Measurements from ENCODE around the gene APLNR. TPM values are rescaled to one million over a fixed set of nuclear protein-coding genes. Genes with fewer than 3 reads are reported as not detected.

Gene APLNR
- total RNA-seq, 1 donor from 2014 or later: 21.0 TPM

DNA sequence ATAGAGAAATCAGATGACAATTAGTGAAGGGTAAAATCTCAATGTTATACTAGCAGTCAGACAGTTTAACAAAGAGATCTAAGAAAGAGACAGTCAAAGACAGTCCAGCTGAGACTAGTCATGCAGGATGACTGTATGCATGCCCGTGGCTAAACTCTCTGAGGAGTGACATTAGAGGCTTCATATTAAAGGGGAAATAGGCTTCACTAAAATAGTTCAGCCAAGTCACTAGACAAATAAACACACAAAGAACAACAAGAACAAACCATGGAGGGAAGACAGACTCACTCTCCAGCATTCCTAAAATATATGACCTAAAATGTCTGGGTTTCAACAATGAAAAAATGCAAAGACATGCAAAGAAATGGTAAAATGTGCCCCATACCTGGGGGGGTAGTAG lies 18.6 kb upstream of the APLNR start:
- DNase-seq (no peak), ATAC-seq (no peak)
- intact Hi-C loops (cut with micrococcal nuclease): no loop called here

DNA sequence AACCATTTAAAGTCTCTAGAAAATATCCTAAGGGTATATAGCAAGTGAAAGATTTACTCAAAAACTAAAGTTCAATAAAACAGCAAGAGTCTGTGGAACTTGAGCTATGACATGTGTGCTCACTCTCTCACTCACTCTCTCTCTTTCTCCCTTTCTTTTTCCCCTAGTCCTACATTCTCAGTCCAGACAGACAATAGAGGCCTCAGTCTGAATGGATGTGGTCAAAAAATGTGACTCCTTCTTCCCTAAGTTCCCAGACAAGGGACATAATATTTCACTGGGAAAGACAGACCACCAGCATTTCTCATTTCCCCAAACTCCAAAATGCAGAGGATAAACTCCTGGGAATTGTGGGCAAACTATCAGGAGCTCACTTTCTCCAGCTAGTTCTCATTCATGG lies 17.6 kb upstream of the APLNR start:
- intact Hi-C loops (cut with micrococcal nuclease): no loop called here
- ATAC-seq: no peak
- no peak for DNase-seq

DNA sequence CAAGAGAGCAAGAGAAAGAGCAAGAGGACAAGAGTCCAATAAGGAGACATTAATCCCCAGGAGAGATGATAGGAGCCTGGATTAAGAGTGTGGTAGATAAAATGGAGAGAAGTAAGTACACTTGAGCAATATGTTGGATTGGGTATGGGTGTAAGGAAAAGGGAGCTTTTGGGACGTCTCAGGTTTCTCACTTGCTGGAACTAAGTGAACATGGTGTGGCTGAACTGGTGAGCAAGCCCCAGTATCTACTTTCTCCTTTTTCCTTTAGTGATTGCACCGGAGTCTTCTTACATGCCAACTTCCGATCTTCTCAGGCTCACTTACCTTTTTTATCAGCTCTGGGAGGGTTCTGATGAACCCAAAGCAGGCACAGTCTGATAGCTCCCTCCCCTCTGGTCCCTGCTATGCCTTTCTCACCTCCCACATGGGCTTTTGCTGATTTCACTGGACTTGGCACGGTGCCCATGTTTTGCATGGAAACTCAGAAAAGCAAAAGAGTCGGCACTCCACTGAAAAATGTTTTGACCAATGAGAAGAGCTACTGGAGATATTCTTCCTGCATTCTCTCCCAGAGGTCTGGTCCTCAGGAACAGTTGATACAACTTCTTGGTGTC lies 14.5 kb upstream of the APLNR start:
- intact Hi-C loops (cut with micrococcal nuclease): no loop called here
- no peak for ATAC-seq
- DNase-seq: no peak

DNA sequence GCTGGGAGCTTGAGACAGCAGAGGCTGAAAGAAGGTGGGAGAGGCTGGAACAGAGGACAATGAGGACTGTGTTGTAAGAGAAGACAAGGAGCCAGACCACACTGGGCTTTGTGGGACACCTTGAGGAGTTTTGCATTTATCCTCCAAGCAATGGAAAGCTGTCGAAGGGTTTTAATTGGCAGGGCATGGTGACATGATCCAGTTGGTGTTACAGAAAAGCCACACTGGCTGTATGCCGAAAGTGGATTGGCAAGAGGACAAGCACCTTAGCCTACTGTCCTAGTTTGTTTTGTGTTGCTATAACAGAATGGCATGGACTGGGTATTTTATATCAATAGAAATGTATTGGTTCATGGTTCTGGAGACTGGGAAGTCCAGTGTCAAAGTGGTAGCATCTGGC lies 14.0 kb upstream of the APLNR start:
- ATAC-seq (no peak), DNase-seq (no peak)
- intact Hi-C loops (cut with micrococcal nuclease): no loop called here

DNA sequence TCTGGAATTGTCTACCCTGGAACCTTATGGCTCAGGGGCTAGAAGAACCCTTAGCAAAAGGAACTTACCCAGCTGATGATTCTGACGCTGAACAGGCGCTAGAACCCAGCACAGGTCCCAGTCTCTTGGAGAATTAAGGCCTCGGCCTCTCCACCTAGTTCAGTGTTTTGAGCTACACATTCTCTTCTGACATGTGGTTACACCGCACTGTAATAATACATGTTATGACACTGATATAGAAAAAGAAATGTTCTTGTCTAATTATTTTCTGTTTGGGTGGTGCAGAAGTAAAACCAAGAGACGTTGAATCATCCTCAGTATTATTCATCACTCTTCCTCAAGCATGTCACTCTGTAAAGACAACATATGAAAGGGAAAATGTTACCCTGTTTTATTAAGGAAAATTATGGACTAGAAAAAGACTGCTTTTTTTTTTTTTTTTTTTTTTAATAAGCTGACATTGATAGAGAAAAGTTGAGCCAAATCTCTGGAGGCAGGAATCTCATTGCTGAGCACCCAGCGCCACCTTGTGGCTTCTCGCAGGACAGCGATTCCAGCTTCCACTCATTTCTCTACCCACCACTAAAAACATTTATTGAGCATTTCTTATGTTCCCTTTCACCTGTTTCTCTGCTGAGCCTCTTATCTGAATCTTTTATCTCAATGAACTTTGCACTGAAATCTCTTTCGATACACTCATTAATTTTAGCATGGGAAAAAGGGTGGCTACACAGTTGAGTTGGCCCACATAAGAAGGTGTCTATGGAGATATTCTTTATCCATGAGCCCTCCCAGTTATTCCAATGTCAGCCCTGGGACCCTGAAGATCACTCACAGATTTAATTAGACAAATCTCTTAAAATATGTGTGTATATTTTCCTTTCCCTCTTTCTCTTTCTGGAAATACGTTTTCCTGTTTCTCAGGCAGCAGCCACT lies 12.6 kb upstream of the APLNR start:
- DNase-seq (peak; percentile 82), ATAC-seq (peak; percentile 75)
- intact Hi-C loops (cut with micrococcal nuclease): loop anchor here (2.0 to 10.0 kb wide), 3 partner anchors 117 to 409 kb away; no protein-coding TSS in a partner anchor

DNA sequence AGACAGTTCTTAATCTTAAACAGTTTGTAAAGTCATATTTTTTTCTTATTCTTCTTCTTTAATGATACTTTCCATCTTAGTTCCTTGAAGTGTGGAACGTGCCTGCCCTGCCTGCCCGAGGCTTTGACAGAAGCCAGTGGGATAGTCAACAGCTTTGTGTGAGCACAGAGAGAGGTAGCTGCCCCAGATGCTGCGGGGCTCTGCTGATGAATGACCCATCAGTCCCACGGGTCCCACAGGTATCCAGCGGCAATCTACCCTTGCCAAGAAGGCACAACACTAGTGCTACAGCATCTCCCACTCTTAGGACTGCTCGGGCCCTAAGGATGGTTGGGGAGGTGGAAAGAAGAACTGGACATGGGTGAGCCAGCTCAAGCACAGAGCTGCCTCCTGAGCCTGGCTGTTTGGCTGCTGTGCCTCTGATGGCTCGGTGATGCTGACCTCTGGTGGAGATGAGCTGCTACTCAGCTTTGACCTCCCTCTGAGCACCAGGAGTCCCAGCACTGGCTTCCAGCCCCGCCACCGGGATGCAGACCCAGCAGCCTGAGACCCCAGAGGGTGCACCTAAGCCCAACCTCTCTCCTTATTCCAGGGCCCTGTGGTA lies 11.8 kb upstream of the APLNR start:
- ATAC-seq (peak; percentile 95), DNase-seq (peak; percentile 77)

DNA sequence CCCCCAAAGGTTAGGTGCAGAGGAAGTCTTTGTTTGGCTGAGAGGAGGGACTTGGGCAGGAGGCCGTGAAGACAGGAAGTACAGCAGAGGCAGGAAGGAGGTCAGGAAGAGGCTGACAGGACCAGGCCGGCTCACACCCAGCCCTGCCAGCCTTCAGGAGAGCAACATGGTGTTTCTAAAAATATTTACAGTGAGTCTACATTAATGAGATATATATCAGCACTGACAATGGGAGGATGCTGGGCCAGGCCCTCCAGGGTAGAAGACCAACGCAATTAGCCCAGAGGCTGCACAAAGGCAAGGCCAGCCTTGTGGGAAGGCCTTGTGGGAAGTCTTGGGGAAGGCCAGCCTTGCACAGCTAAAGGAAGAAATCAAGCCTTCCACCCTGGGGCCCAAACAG lies 7.9 kb upstream of the APLNR start:
- intact Hi-C loops (cut with micrococcal nuclease): loop anchor here (5.0 to 10.0 kb wide), 2 partner anchors 113 to 130 kb away; no protein-coding TSS in a partner anchor
- DNase-seq (peak; percentile 27), ATAC-seq (no peak)

More for the DNA sequence above, 11.8 kb upstream of the APLNR start:
- intact Hi-C loops (cut with micrococcal nuclease): loop anchor here (2.0 to 10.0 kb wide), 3 partner anchors 117 to 408 kb away; no protein-coding TSS in a partner anchor

DNA sequence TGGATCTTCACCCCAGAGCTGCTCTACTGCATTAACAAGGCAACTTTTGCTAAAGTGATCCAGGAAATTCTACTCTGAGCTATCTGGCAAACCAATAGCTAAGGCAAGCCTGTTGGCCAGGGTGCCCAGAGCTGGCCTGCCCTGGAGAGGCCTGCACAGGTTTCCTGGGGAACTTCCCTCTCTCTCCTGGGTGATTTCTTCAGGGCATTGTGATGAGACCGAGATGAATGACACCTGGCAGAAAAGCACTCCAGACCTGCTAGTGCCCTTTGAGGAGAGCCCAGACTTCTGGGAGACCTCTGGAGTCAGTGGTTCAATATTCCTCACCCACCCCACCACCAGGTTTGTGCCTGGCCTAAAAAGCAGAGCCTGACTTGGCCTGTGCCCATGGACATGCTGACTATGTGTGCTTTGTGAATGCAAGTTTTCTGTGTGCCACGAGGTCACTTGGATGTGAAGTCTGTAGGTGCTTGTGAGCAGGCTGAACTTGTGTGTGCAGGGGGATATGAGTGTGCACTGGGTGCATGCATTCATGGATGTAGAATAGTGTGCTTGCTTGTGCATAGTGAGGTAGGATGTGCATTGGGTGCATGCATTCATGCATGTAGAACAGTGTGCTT lies 4.4 kb upstream of the APLNR start:
- intact Hi-C loops (cut with micrococcal nuclease): loop anchor here (10.0 kb wide), 1 partner anchor 127 kb away; no protein-coding TSS in a partner anchor
- no peak for DNase-seq
- ATAC-seq: no peak

DNA sequence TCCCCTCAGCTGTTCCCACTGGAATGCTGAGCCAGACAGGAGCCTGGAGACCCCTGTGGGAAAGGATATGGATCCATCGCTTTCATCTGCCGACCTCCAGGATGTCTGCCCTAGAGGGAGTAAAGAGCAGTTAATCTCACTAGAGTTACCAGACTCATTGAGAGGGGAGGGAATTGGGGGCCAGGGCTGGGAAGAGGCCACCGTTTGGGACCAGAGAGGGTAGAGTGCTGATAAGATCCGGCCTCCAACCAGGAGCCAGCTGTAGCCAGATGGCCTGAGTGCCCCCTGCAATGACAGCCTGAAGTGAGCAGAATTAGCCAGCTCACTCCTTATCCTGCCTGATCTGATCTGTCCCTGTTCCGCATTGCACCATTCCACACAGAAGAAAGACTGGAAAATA lies 3.7 kb upstream of the APLNR start:
- DNase-seq: peak; percentile 23
- intact Hi-C loops (cut with micrococcal nuclease): loop anchor here (10.0 kb wide), 1 partner anchor 126 kb away; no protein-coding TSS in a partner anchor
- peak; percentile 26 for ATAC-seq

DNA sequence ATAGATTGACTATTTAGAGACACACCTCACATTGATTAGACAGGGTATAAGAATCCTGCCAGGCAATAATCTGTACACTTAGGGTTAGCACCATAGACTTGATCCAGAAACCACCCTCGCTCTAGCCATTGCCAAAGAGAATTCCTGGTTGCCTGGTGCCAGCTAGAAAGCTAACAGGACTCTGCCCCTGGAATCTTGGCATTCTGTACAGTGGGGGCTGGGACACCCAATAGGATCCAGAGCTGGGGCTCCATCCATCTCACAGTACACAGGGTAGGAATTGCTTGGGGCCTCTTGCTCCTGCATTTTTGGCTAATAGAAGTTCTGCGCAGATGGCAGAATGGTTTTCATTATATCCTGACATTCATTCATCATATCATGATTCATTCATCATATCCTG lies 3.0 kb upstream of the APLNR start:
- DNase-seq (no peak), ATAC-seq (no peak)
- intact Hi-C loops (cut with micrococcal nuclease): loop anchor here (10.0 kb wide), 1 partner anchor 125 kb away; no protein-coding TSS in a partner anchor

DNA sequence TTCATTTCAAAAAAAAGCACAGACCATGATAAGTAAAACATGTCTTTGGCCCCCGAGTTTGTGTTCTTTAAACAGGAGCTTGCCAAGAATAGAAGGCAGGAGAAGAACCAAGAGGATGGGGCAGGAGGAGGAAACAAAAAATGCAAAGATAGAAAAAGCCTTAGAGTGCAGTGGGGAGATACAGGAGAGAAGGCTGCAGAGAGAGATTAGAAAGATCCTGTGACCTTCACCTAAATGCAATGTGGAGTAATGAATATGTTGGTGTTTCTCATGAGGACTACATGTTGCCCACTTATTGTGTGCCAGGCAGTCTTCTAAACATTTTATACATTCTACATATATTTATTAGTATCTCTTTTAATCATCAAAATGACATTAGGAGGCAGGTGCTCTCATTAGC lies 2.3 kb upstream of the APLNR start:
- DNase-seq (no peak), ATAC-seq (no peak)
- intact Hi-C loops (cut with micrococcal nuclease): no loop called here

DNA sequence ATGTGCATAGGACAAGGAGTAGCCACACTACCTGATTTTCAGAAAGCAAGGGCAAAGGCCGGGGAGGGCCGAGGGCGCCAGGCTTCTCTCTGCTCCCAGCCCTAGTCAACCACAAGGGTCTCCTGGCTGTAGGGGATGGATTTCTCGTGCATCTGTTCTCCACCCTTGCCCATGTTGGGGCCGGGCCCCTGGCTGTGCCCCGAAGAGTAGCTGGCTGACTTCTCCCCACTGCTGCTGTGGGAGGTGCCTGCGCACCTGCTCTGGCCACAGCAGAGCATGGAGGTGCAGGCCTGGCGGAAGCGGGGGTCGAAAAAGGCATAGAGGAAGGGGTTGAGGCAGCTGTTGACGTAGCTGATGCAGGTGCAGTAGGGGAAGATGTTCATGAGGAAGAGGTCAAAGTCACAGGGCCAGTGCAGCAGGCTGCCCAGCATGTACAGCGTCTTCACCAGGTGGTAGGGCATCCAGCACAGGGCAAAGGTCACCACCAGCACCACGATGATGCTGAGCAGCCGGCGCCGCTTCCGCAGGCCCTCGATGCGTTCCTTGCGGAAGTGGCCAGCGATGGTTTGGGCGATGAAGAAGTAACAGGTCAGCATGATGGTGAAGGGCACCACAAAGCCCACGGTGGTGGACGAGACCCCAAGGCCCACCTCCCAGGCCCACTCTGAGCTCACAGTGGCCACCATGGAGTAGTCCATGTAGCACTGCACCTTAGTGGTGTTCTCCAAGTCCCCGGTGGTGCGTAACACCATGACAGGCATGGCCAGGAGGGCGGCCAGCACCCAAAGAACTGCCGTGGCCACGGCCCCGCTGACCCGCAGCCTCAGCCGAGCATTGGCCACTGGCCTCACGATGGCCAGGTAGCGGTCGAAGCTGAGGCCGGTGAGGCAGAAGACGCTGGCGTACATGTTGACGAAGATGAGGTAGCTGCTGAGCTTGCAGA lies 1.0 kb downstream of the APLNR start:
- ATAC-seq: no peak
- peak; percentile 25 for DNase-seq
- intact Hi-C loops (cut with micrococcal nuclease): no loop called here

DNA sequence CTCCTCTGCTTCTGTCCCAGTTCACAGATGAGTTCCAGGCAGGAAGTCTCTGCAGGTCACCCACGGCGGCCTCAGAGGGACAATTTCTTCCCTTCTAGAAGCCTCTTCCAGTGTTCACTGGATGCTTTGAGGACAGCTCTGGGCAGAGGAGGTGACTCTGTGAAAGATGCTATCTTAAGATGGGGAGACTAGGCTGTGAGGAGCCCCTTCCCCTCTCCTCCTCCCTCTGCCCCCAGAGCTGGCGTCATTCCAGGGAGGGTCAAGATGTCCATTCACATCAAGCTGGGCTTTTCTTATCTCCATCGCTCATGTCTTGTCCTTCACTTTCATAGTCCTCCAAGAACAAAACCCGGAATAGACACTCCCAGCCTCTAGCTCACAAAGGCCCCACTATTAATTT lies 3.3 kb downstream of the APLNR start:
- intact Hi-C loops (cut with micrococcal nuclease): no loop called here
- DNase-seq: no peak

DNA sequence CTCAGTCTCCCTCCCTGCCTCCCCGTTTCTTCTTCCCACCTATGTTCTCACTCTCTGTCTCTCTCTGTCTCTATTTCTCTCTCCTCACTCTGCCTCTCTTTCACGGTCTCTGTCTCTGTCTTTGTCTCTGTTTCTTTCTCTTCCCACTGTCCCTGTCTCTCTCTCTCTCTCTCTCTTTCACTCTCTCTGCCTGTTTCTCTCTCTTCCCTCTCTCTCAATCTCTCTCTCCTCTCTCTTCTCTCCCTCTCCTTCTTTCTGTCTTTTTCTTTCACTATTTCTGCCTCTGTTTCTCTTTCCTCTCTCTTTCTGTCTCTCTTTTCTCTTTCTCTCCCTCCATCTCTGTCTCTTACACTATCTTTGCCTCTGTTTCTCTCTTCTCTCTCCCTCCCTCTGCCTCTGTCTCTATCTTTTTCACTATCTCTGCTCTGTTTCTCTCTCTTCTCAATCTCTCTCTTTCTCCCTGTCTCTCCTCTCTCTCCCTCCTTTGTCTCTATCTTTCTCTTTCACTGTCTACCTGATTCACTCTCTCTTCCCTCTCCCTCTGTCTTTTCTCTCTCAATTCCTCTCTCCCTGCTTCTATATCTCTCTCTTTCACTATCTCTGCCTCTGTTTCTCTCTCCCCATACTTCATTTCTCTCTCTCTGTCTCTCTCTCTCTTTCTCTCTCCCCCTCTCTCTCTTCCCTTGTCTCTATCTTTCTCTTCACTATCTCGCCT lies 5.4 kb downstream of the APLNR start:
- intact Hi-C loops (cut with micrococcal nuclease): no loop called here
- DNase-seq: no peak
- ATAC-seq: no peak

More for the DNA sequence above, 3.3 kb downstream of the APLNR start:
- ATAC-seq: no peak

DNA sequence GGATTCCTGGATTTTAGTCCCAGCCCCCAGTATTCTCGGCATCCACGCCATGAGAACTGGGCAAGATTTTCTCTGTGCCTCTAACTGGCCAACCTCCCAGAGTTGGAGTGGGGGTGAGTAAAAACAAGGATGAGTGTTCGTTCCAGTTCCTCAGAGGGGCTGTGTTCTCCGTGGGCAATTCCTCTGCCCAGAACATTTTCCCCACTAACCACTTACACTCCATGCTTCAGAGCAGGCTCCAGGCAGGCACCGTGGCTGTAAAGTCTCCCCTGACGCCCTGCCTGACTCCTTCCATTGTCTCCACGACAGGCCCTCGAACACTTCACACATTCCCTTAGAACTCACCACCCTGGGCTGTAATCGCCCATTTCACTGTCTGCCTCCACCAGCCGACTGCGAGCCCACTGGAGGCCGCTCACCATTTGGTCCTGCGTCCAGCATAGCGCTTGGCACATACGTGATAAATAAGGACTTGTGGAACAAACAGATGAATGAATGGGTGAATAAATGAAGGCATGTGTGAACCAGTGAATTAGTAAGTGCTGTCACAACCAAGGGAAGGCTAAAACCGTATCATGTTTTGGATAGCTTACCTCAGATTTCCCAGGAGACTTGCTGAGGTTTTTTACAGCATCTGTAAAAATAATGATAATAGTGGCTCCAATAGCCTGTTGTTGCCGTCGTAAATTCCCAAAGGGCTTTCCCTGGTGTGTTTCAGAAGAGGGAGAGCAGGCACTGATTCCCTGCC lies 6.1 kb downstream of the APLNR start:
- peak; percentile 76 for ATAC-seq
- DNase-seq: peak; percentile 27
- intact Hi-C loops (cut with micrococcal nuclease): no loop called here

DNA sequence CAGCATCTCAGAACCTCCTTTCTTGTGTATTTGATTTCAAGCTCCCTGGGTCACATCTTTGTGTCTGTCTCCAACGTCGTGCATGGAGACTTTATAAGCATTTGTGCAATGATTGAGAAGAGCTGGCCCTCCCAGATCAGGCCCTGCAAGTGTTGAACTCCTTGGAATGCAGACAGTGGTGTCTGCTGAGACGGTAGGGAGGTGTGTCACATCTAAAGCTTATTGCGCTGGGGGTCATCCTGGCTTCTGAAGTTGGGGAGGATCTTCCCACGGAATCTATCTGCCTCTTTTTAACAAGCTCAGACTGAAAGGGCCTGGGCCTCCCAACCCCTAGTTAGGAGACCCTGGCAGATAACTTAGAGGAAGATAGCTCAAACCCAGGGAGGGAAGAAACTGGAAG lies 6.7 kb downstream of the APLNR start:
- peak; percentile 19 for ATAC-seq
- intact Hi-C loops (cut with micrococcal nuclease): no loop called here

DNA sequence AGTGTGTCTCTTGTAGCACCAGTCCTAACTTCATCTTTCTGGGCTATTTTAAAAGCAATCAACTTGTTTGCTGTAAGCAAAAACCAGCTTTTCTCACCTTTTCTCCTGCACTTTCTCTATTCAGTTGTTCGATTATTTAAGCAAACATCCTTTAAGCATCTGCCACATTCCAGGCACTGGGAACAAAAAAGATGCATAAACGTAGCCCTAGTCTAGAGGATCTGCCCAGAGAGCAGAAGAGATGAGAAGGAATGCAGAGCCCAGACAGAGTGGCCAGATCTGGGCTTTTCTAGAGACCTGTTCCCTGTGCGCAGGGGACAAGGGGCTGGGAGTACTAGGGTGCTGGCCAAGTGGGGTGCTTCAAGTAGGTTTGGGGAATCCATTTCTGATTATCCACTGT lies 8.4 kb downstream of the APLNR start:
- ATAC-seq: no peak
- intact Hi-C loops (cut with micrococcal nuclease): no loop called here
- no peak for DNase-seq

More for the DNA sequence above, 6.7 kb downstream of the APLNR start:
- DNase-seq: no peak

All from left ventricle myocardium superior (tissue), 1 donor.